HG03103 (cell line): ENCODE measurements around the gene BNIP2.
A peak's percentile ranks its signal among the peaks of the same experiment; 100 is the strongest.
"Not testable (repeated sequence)": the region's sequence is repeated elsewhere in the genome, so short reads cannot be mapped to it uniquely, and the experiment has no call there.

Source experiments
- ATAC-seq: cut with Tn5 transposase; IDR thresholded peaks from one replicate; pipeline ENCODE4 v1.9.1; 2021; ENCODE audit warnings: low read depth; ENCODE audit not compliant: unreplicated experiment

Gene BNIP2

GRCh38 chr15:59689626-59690236 is 611 bp upstream of the BNIP2 start:
- no peak for ATAC-seq

GRCh38 chr15:59688423-59688781 is 718 bp downstream of the BNIP2 start:
- no peak for ATAC-seq

DNA sequence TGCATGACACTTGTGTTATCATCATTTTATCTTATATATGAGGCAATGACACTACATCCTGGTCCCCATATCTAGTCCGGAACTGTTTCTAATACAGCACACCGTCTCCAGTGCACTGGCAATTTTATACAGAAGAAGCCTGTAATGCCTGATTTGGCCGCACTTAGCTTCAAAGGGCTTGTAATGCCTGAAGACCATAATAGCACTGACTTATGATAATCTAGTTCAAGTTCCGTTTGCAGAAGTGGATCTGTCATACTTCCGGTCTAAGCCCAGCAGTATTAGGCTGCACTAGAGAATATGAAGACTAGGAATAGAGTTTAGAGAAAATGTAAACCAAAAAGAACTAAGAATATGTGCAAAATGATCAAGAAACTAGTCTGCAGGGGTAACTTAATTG is 1.3 kb downstream of the BNIP2 start:
- ATAC-seq, result no peak

GRCh38 chr15:59686389-59686788 is 2.7 kb downstream of the BNIP2 start:
- no peak for ATAC-seq

DNA sequence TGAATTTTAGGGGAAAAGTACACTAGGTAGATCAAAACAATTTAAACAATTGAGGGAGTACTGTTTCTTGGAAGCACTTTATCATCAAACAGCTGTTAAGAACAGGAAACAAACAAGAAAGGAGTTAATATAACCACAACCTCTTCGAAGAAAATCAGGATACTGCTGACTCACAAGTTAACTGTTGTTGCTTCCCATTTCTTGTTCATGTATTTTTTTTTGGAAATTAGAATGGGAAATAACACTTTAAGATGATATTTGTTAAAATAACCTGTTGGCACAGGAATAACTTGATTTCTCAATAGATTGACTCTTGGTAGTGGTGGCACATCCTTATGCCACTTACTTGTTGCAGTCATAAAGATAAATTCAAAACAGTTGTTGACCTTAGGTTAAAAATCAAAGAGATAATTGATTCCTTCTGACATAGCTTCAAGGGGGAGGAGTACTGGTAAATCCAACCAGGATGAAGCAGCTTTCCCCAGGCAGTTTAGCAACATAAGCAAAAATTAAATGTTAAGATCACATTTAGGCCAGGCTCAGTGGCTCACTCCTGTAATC is 3.3 kb downstream of the BNIP2 start:
- no peak for ATAC-seq

- ATAC-seq, result no peak
Observed at GRCh38 chr15:59680870-59681269, 8.2 kb downstream of the BNIP2 start.

- no peak for ATAC-seq
Observed at GRCh38 chr15:59680346-59680745, 8.8 kb downstream of the BNIP2 start.

DNA sequence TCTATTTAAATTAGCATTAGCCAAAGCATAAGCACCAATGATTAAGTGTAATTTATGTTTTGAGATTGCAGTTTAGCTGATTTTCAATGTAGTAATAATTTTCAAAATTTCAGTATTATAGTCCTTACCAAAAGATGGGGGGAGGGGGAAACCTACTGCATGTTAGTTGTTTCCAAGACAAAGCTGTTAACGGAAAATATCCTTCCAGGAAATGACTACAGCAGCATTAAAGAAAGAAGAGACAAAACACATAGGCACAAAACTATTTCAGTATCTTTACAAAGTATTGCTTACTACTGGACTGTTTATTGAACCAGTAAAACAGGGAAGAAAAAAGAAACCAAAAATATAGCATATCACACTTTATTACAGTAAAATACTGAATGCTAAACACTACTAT is 10.5 kb downstream of the BNIP2 start:
- ATAC-seq, result no peak

- ATAC-seq, result no peak
Observed at GRCh38 chr15:59678172-59678571, 10.9 kb downstream of the BNIP2 start.

DNA sequence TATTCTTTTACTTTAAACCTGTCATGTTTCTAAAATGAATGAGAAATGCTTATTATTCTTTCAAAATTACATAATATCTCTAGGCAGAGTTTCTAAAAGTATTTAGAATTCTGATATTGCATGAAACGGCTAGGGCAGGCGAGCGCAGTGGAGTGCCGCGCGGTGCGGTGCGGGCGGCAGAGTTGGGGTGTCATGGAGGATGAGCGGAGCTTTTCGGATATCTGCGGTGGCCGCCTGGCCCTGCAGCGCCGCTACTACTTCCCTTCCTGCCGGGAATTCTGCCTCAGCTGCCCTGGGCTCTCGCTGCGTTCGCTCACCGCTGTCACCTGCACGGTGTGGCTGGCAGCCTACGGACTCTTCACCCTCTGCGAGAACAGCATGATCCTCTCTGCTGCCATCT is 12.6 kb downstream of the BNIP2 start:
- no peak for ATAC-seq

- no peak for ATAC-seq
Observed at GRCh38 chr15:59674361-59674877, 14.7 kb downstream of the BNIP2 start.

DNA sequence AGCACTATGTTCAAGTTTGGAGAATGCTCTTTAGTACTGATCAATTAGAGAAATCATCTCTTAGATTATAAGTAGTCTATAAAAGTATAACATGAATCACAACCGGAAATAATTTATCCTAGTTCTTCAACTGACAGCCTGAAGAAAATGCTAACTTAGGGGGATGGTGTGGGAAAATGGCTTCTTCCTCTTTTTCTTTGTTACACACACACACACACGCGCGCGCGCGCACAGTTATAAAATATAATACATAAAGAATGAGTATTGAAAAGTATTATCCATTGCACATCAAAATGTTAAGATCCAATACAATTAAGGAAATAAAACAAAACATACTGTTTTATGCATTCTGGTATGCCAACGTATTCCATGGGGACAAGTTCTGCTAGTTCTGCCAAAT is 20.6 kb downstream of the BNIP2 start:
- ATAC-seq, result no peak

DNA sequence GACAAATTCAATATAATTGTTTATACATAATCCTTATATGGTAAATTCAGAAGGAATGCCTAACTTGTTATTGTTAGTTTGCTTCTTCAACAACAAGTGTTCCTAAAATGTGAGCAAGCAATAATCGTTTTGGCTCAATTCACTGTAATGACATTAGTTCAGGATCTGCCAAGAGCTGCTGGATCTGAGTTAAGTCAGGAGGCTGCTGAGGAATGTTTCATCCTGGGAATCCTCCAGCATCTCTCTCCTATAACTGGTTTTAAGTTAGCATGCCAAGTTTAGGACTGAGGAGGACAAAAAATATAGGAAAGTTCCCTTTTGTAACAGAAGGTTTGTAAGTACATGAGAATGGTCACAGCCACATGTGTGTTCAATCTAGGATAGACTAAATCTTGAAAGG is 26.9 kb downstream of the BNIP2 start:
- no peak for ATAC-seq

- ATAC-seq, result no peak
Observed at GRCh38 chr15:59659366-59659765, 29.8 kb downstream of the BNIP2 start.

DNA sequence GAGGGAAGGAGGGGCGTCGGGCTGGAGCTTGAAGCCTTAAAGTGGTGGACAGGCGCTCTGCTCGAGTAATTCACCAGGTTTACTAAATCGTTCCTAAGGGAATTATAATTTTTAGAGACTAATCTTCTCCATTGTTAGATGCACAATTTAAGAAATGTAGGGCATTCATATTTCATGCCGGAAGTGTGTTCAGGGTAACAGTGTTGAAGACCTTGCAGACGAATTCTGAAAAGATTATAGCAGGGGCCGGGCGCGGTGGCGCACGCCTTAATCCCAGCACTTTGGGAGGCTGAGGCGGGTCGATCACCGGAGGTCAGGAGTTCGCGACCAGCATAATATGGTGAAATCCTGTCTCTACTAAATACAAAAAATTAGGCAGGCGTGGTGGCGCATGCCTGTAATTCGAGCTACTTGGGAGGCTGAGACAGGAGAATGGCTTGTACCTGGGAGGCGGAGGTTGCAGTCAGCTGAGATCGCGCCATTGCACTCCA is 31.4 kb downstream of the BNIP2 start:
- ATAC-seq, result no peak

- peak; percentile 99 for ATAC-seq
Observed at GRCh38 chr15:59656897-59657634, 32.1 kb downstream of the BNIP2 start, which contains the start of gene GTF2A2. GTF2A2 (minus strand) TSS chr15:59657515; CDS start chr15:59652277, 5,238 bp downstream.

DNA sequence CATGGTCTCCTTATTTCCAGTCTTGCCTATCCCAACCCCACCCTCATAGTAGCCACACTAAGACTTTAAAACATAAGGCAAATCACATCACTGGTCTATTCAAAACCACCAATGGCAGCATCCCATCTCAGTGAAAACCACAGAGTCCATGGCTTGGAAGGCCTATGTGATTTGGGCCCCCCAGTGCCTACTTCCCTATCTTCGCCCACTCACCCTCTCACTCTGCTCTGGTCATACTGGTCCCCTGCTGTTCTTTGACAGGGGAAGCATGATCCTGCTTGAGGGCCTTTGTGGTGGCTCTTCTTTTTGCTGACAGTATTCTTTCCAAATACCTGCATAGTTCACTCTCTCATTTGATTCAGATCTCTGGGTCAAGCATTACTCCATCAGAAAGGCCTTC is 35.1 kb downstream of the BNIP2 start:
- no peak for ATAC-seq

- ATAC-seq, result no peak
Observed at GRCh38 chr15:59649603-59650002, 39.5 kb downstream of the BNIP2 start.

GRCh38 chr15:59647085-59647484 is 42.0 kb downstream of the BNIP2 start:
- no peak for ATAC-seq

DNA sequence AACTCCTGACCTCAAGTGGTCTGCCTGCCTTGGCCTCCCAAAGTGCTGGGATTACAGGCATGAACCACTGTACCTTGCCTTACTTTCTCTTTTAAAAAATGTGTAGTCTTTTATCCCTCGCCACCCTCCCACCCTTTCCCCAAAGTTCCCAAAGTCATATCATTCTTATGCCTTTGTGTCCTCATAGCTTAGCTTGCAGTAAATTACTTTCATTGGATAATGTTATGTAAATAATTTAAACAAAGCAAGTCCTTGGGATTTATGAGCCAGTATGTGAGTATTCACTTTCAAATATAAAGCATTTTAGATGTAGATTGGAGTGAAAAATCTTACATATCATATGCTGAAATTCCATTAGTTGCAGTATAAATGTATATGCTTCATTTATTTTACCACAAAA is 42.8 kb downstream of the BNIP2 start:
- no peak for ATAC-seq

DNA sequence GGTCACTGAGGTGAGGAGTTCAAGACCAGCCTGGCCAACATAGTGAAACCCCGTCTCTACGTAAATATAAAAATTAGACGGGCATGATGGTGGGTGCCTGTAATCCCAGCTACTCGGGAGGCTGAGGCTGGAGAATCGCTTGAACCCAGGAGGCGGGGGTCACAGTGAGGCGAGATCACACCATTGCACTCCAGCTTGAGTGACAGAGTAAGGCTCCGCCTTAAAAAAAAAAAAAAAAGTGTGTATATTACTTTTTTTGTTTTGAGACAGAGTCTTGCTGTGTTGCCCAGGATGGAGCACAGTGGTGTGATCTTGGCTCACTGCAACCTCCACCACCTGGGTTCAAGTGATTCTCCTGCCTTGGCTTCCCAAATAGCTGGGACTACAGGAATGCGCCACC is 43.3 kb downstream of the BNIP2 start:
- not testable (repeated sequence) for ATAC-seq

GRCh38 chr15:59644756-59645155 is 44.4 kb downstream of the BNIP2 start:
- no peak for ATAC-seq
